ENCODE results near the gene OR10AD1. TPM values are rescaled to one million over a fixed set of nuclear protein-coding genes. Genes with fewer than 3 reads are reported as not detected.
"Not testable (repeated sequence)": the region's sequence is repeated elsewhere in the genome, so short reads cannot be mapped to it uniquely, and the experiment has no call there.

The OR10AD1 gene
- total RNA-seq, 2 experiments from 2014 or later, result not detected

DNA sequence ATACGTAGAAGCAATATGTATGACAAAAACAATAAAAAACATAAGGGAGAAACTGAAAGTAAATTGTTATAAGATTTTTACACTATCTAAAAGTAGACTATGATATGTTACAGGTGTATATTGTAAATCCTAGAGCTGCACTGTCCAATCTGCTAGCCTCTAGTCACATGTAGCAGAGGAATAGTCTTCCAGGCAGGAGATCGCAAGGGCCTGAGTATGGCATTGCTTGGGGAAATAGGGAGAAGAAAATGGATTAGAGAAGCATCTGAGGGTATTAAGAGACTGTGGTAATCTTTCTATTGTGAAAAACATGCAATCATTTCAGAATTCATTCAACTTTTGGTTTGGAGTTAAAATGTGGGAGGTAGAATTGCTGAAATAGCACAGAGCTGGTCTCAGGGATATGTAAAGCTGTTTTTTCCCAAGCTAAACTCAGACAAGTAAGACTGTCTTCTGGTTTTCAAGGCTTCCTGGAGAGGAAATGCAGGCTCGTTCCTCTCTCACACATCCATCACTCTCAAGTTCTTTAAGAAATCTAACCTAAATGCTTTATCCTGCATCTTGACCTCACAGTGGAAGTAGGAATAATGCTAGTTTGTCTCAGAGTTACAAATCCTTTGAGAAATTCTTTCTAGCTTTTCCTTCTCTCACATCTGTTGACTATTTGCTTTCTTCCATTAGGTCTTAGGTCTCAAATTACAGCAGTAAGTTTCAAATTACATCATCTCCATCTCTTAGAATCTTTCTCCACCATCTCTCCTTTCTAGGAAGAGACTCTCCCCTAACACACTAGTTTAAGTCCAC, 27.3 kb downstream of the OR10AD1 start:
- ChIA-PET POLR2A (no interaction called here), CTCF (interaction anchor here (1.2 kb wide), 1 partner anchor 11 kb away, joined by 3 read pairs; no protein-coding TSS in a partner anchor)

- CTCF ChIA-PET, result no interaction called here
- POLR2A ChIA-PET, result no interaction called here
These were observed 34.1 kb downstream of the OR10AD1 start for GRCh38 chr12:48169011-48169410.

- ChIA-PET CTCF (interaction anchor here (0.6 to 1.6 kb wide), 8 partner anchors 9 to 902 kb away, joined by 3 to 7 read pairs (median 3); no protein-coding TSS in a partner anchor), POLR2A (interaction anchor here (0.5 kb wide), 1 partner anchor 29 kb away, joined by 3 read pairs; no protein-coding TSS in a partner anchor)
These were observed 37.8 kb downstream of the OR10AD1 start for GRCh38 chr12:48165089-48165981.

DNA sequence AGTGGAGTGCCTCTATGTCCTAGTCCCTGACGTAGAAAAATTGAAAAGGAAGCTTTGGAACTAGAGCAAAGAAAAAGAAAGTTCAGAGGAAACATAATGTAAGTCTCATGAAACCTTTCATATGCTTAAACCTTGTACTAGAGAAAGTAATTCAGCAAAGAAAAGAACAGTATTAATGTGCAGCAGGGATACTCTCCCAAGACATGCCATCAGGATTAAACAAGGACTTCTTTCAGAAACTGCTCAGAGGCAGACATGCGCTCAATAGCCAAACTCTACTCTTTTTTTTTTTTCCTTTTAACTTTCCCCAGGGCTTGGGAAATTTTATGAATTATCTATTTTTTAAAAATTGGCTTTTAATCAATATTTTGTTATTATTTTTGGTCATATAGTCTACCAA, 38.6 kb downstream of the OR10AD1 start:
- POLR2A ChIA-PET, result interaction anchor here (0.5 kb wide), 1 partner anchor 12 kb away, joined by 6 read pairs; no protein-coding TSS in a partner anchor
- CTCF ChIA-PET, result interaction anchor here (0.6 to 1.6 kb wide), 7 partner anchors 8 to 903 kb away, joined by 3 to 7 read pairs (median 3); partner anchors contain the start of gene TMEM106C

GRCh38 chr12:48163150-48163747, 39.8 kb downstream of the OR10AD1 start:
- ChIA-PET CTCF (interaction anchor here (1.2 to 1.4 kb wide), 2 partner anchors 20 to 200 kb away, joined by 3 to 4 read pairs; partner anchors contain the start of genes CCDC184 and TMEM106C), POLR2A (no interaction called here)

- ChIA-PET CTCF (interaction anchor here (1.2 kb wide), 1 partner anchor 55 kb away, joined by 4 read pairs; the partner anchor contains the start of gene SENP1), POLR2A (no interaction called here)
These were observed 42.3 kb downstream of the OR10AD1 start for GRCh38 chr12:48160807-48161206.

- CTCF ChIA-PET, result interaction anchor here (1.2 kb wide), 1 partner anchor 55 kb away, joined by 4 read pairs; the partner anchor contains the start of gene SENP1
- POLR2A ChIA-PET, result no interaction called here
These were observed 43.0 kb downstream of the OR10AD1 start for GRCh38 chr12:48160046-48160445.

DNA sequence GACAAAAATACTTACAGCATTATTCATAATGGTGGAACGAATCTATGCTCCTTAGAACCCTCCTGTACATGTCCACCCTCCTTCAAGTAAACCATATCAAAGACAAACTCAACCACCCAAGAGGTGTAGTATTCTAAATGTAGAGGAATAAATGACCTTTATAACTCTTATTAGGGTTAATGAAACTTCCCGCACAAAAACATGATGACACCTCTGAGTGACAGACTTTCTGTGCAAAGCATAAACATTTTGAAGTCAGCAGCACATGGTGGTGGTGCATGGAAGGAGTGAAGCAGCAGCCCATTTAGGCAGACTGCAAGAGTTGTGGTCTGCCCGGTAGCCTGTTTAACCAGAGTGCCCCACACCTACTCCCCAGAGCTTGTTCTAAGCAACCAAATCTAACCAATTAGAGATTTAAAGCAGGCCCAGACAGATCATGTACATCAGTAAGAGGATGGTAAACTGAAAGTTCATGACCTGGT, 45.2 kb downstream of the OR10AD1 start:
- ChIA-PET CTCF (interaction anchor here (0.9 to 1.2 kb wide), 2 partner anchors 25 to 40 kb away, joined by 3 to 7 read pairs; partner anchors contain the start of gene CCDC184), POLR2A (interaction anchor here (0.6 to 2.0 kb wide), 5 partner anchors 27 to 58 kb away, joined by 3 to 7 read pairs (median 3); partner anchors contain the start of gene SENP1)

GRCh38 chr12:48157018-48157888, 45.8 kb downstream of the OR10AD1 start, which contains the start of gene ASB8:
Gene ASB8 (minus strand): TSS chr12:48157515. CDS start chr12:48153496, 4,019 bp downstream.
- POLR2A ChIA-PET, result interaction anchor here (0.5 to 2.0 kb wide), 10 partner anchors 26 to 710 kb away, joined by 3 to 8 read pairs (median 3); partner anchors contain the start of genes CCDC184 and SENP1
- CTCF ChIA-PET, result interaction anchor here (0.7 to 1.4 kb wide), 4 partner anchors 26 to 47 kb away, joined by 3 to 7 read pairs (median 4); partner anchors contain the start of gene CCDC184

- CTCF ChIA-PET, result interaction anchor here (0.7 to 1.4 kb wide), 4 partner anchors 8 to 46 kb away, joined by 3 to 7 read pairs (median 4); no protein-coding TSS in a partner anchor
- POLR2A ChIA-PET, result interaction anchor here (0.5 to 2.0 kb wide), 5 partner anchors 35 to 711 kb away, joined by 3 to 8 read pairs (median 6); partner anchors contain the start of gene SENP1
These were observed 46.5 kb downstream of the OR10AD1 start for GRCh38 chr12:48156652-48157017.

DNA sequence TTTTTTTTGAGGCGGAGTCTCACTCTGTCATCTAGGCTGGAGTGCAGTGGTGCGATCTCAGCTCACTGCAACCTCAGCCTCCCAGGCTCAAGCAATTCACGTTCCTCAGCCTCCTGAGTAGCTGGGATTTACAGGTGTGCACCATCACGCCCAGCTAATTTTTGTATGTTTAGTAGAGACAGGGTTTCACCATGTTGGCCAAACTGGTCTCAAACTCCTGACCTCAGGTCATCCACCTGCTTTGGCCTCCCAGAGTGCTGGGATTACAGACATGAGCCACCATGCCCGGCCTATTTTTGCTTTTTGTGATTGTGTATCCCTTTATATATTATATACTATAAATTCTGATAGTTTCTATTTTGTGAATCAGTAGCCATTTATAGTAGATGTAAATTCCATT, 47.3 kb downstream of the OR10AD1 start:
- CTCF ChIA-PET, result interaction anchor here (1.3 to 1.4 kb wide), 2 partner anchors 9 to 45 kb away, joined by 3 read pairs; no protein-coding TSS in a partner anchor

More for the DNA sequence above, 47.3 kb downstream of the OR10AD1 start:
- POLR2A ChIA-PET, result not testable (repeated sequence)

Other genes starting within 250 kb of the OR10AD1 start
- 100 to 1,000 TPM; 199 to 200 TPM for gene TMEM106C, start 239.7 kb downstream of the OR10AD1 start, total RNA-seq
- gene COL2A1, start 198.8 kb downstream of the OR10AD1 start, total RNA-seq, result not detected
- 10 to 100 TPM; 48.3 to 48.6 TPM for gene SENP1, start 97.2 kb downstream of the OR10AD1 start, total RNA-seq
- 10 to 100 TPM; 50.0 to 55.2 TPM for gene PFKM, start 83.9 kb downstream of the OR10AD1 start, total RNA-seq
- 10 to 100 TPM; 29.4 to 33.0 TPM for gene ASB8, start 45.8 kb downstream of the OR10AD1 start, total RNA-seq
- gene CCDC184, start 19.6 kb downstream of the OR10AD1 start, total RNA-seq, result 1 to 10 TPM in 1 of 2 experiments, under 1 TPM in 1; 0.95 to 1.2 TPM
- gene ZNF641, start 147.6 kb upstream of the OR10AD1 start, total RNA-seq, result 10 to 100 TPM in 1 of 2 experiments, 1 to 10 TPM in 1; 7.3 to 10.1 TPM

Data from activated CD8-positive, alpha-beta memory T cell treated with anti-CD3 and anti-CD28 coated beads for 36 hours (primary cell).